Esophagus muscularis mucosa (tissue), 4 donors: ENCODE measurements around the gene LHX2. TPM values are rescaled to one million over a fixed set of nuclear protein-coding genes. Genes with fewer than 3 reads are reported as not detected.

Source experiments
- DNase-seq: peaks from one replicate; pipeline ENCODE4 v3.0.0-alpha.2; 2017; ENCODE audit errors: extremely low spot score
- H3K27ac ChIP-seq, 4 donors: fragments of 200-600 bp; sonication (generic); replicated peaks in 1 of 4; 1 replicate in 3 of 4; 2 replicates in 1 of 4; pipeline ENCODE4 v1.5.1; 2016 to 2019; ENCODE audit warnings: mild to moderate bottlenecking in 1 of 4
- H3K27me3 ChIP-seq, 4 donors: fragments of 200-600 bp; sonication (generic); one replicate each; pipeline versions ENCODE4 v1.5.1 to v1.6.0; 2016 to 2019
- H3K36me3 ChIP-seq, 4 donors: fragments of 200-600 bp; sonication (generic); one replicate each; pipeline ENCODE4 v1.5.1; 2016 to 2019
- H3K4me1 ChIP-seq, 4 donors: fragments of 200-600 bp; sonication (generic); one replicate each; pipeline ENCODE4 v1.5.1; 2016 to 2019
- H3K4me3 ChIP-seq, 4 donors: fragments of 200-600 bp; sonication (generic); 1 replicate in 2 of 4; 2 replicates in 2 of 4; pipeline ENCODE4 v1.5.1; 2016 to 2019; ENCODE audit warnings: mild to moderate bottlenecking in 4 of 4, moderate library complexity in 1 of 4
- H3K9me3 ChIP-seq, 4 donors: fragments of 200-600 bp; sonication (generic); 1 replicate in 3 of 4; 2 replicates in 1 of 4; pipeline ENCODE4 v1.5.1; 2016 to 2019
- CTCF ChIP-seq, 3 experiments: fragments of 200-600 bp in 2 of 3; fragments of 450-650 bp in 1 of 3; sonication (generic) in 2 of 3; IDR thresholded peaks; one replicate each; pipeline ENCODE4 v1.5.1; 2017 to 2019; ENCODE audit warnings: antibody characterized with exemption in 3 of 3, mild to moderate bottlenecking in 2 of 3, moderate library complexity in 1 of 3
- EP300 ChIP-seq: sonication (generic); formaldehyde crosslinking; IDR thresholded peaks from one replicate; pipeline ENCODE4 v1.6.1; 2017; ENCODE audit warnings: antibody characterized with exemption
- POLR2A ChIP-seq: fragments of 450-650 bp; IDR thresholded peaks from one replicate; pipeline ENCODE4 v1.6.1; 2017; ENCODE audit warnings: antibody characterized with exemption, moderate library complexity, mild to moderate bottlenecking, low read depth
- POLR2AphosphoS5 ChIP-seq, 2 donors: sonication (generic); formaldehyde crosslinking; IDR thresholded peaks; one replicate each; pipeline ENCODE4 v1.6.1; 2017; ENCODE audit warnings: antibody characterized with exemption in 2 of 2
- WGBS: methylation state at CpG from one replicate; pipeline ENCODE4 v1.1.5; 2018; 5-methylcytosine and 5-hydroxymethylcytosine counted together
- intact Hi-C: fragments of 100-400 bp; cut with DNase I; formaldehyde crosslinking; loops from one replicate; pipeline ENCODE4 v1.15.1; 2023
- total RNA-seq, 4 donors: library from RNA; depleted of rRNA; stranded (reverse); fragments of >200 nt; gene quantifications; one replicate each; pipeline versions ENCODE4 v1.1.0 to v1.2.1, GENCODE V29; 2016

LHX2 gene
- total RNA-seq, 4 donors from 2014 or later = not detected

GRCh38 chr9:124006448-124007361 is 4.9 kb upstream of the LHX2 start:
- 15% methylated on average over 13 of the region's 13 CpGs for WGBS
- intact Hi-C loops = no loop called here
- no peak for TF ChIP-seq POLR2AphosphoS5 (IDR thresholded peaks at IDR 0.05)
- no peak for TF ChIP-seq EP300
- TF ChIP-seq POLR2A = no peak
- no peak for TF ChIP-seq CTCF (IDR thresholded peaks at IDR 0.05)
- Histone ChIP-seq H3K27ac (no peak overlapping the region), H3K27me3 (peaks cover 11 to 100% (median 92%) of the 10 kb centered on the region in 4 donors), H3K9me3 (no peaks in the 10 kb centered on the region), H3K36me3 (no peaks in the 10 kb centered on the region), H3K4me3 (no peak overlapping the region), H3K4me1 (peaks cover 22 to 42% (median 31%) of the 10 kb centered on the region in 4 donors)
- no peak for DNase-seq

GRCh38 chr9:124007565-124008302 is 3.8 kb upstream of the LHX2 start:
- no peak for TF ChIP-seq CTCF (IDR thresholded peaks at IDR 0.05)
- TF ChIP-seq POLR2AphosphoS5 (IDR thresholded peaks at IDR 0.05) = no peak
- no peak for TF ChIP-seq POLR2A
- no peak for TF ChIP-seq EP300
- intact Hi-C loops = no loop called here
- Histone ChIP-seq H3K4me1 (peaks cover 30 to 53% (median 41%) of the 10 kb centered on the region in 4 donors), H3K27me3 (peaks cover 13 to 100% (median 95%) of the 10 kb centered on the region in 4 donors), H3K9me3 (no peaks in the 10 kb centered on the region), H3K27ac (no peak overlapping the region), H3K36me3 (no peaks in the 10 kb centered on the region), H3K4me3 (no peak overlapping the region)
- DNase-seq = no peak
- WGBS = 9% methylated on average over 16 of the region's 25 CpGs

GRCh38 chr9:124008303-124008693 is 3.3 kb upstream of the LHX2 start:
- Histone ChIP-seq H3K4me1 (peaks cover 34 to 58% (median 47%) of the 10 kb centered on the region in 4 donors), H3K4me3 (peak overlapping the region in 2 of 4 donors; percentile 7 to 19), H3K36me3 (no peaks in the 10 kb centered on the region), H3K27me3 (peaks cover 13 to 100% (median 98%) of the 10 kb centered on the region in 4 donors), H3K9me3 (no peaks in the 10 kb centered on the region), H3K27ac (no peak overlapping the region)
- no CpG with 5 or more reads among the region's 38 CpGs for WGBS
- TF ChIP-seq EP300 (no peak), POLR2A (no peak), POLR2AphosphoS5 (IDR thresholded peaks at IDR 0.05) (no peak), CTCF (IDR thresholded peaks at IDR 0.05) (no peak)
- DNase-seq = no peak
- intact Hi-C loops = no loop called here

GRCh38 chr9:124008694-124009530 is 2.7 kb upstream of the LHX2 start:
- intact Hi-C loops = no loop called here
- H3K27me3 ChIP-seq = peaks cover 13 to 100% (median 99%) of the 10 kb centered on the region in 4 donors

More at GRCh38 chr9:124008694-124009530, 2.7 kb upstream of the LHX2 start:
- DNase-seq = no peak
- 4% methylated on average over 31 of the region's 65 CpGs for WGBS
- no peaks in the 10 kb centered on the region for H3K36me3 ChIP-seq
- H3K4me1 ChIP-seq = peaks cover 34 to 64% (median 53%) of the 10 kb centered on the region in 4 donors
- H3K4me3 ChIP-seq = peak overlapping the region in 1 of 4 donors; percentile 7
- no peaks in the 10 kb centered on the region for H3K9me3 ChIP-seq
- H3K27ac ChIP-seq = no peak overlapping the region
- no peak for TF ChIP-seq POLR2A
- TF ChIP-seq POLR2AphosphoS5 (IDR thresholded peaks at IDR 0.05) = no peak
- TF ChIP-seq CTCF (IDR thresholded peaks at IDR 0.05) = no peak
- no peak for TF ChIP-seq EP300
